T1000 (cell line): ENCODE measurements around the gene PRDM15.

ENCODE experiments used
- DNase-seq: peaks from one replicate; lab custom pipeline; 2025; ENCODE audit warnings: mixed read lengths; lab: John Stamatoyannopoulos, UW

PRDM15 gene

GRCh38 chr21:41885341-41886024, 6.3 kb upstream of the PRDM15 start:
- DNase-seq: no peak

GRCh38 chr21:41884501-41885030, 5.4 kb upstream of the PRDM15 start:
- no peak for DNase-seq

- no peak for DNase-seq
Measured at GRCh38 chr21:41883582-41883981, 4.4 kb upstream of the PRDM15 start.

GRCh38 chr21:41881051-41881450, 1.9 kb upstream of the PRDM15 start:
- DNase-seq: no peak

- no peak for DNase-seq
Measured at GRCh38 chr21:41880153-41880552, 1.0 kb upstream of the PRDM15 start.

GRCh38 chr21:41878831-41879189, 334 bp downstream of the PRDM15 start:
- DNase-seq: peak; percentile 38

- DNase-seq: no peak
Measured at GRCh38 chr21:41877901-41878830, 978 bp downstream of the PRDM15 start.

- DNase-seq: no peak
Measured at GRCh38 chr21:41876928-41877652, 2.1 kb downstream of the PRDM15 start.

- no peak for DNase-seq
Measured at GRCh38 chr21:41876396-41876795, 2.7 kb downstream of the PRDM15 start.

GRCh38 chr21:41875086-41875485, 4.1 kb downstream of the PRDM15 start:
- DNase-seq: no peak

- no peak for DNase-seq
Measured at GRCh38 chr21:41874611-41875010, 4.5 kb downstream of the PRDM15 start.

- no peak for DNase-seq
Measured at GRCh38 chr21:41873426-41873825, 5.7 kb downstream of the PRDM15 start.

- DNase-seq: no peak
Measured at GRCh38 chr21:41873005-41873404, 6.1 kb downstream of the PRDM15 start.

- DNase-seq: no peak
Measured at GRCh38 chr21:41871293-41872030, 7.7 kb downstream of the PRDM15 start.

- DNase-seq: no peak
Measured at GRCh38 chr21:41869771-41870170, 9.4 kb downstream of the PRDM15 start.

GRCh38 chr21:41868062-41868710, 11.0 kb downstream of the PRDM15 start:
- no peak for DNase-seq

- DNase-seq: no peak
Measured at GRCh38 chr21:41867313-41867712, 11.8 kb downstream of the PRDM15 start.

- DNase-seq: no peak
Measured at GRCh38 chr21:41866274-41866809, 12.8 kb downstream of the PRDM15 start.

GRCh38 chr21:41865002-41865777, 14.0 kb downstream of the PRDM15 start:
- no peak for DNase-seq
